Measurements from ENCODE around the gene MRPL4. TPM values are rescaled to one million over a fixed set of nuclear protein-coding genes. Genes with fewer than 3 reads are reported as not detected.

Gene MRPL4
- 140 and 145 TPM in 2 replicates for total RNA-seq

DNA sequence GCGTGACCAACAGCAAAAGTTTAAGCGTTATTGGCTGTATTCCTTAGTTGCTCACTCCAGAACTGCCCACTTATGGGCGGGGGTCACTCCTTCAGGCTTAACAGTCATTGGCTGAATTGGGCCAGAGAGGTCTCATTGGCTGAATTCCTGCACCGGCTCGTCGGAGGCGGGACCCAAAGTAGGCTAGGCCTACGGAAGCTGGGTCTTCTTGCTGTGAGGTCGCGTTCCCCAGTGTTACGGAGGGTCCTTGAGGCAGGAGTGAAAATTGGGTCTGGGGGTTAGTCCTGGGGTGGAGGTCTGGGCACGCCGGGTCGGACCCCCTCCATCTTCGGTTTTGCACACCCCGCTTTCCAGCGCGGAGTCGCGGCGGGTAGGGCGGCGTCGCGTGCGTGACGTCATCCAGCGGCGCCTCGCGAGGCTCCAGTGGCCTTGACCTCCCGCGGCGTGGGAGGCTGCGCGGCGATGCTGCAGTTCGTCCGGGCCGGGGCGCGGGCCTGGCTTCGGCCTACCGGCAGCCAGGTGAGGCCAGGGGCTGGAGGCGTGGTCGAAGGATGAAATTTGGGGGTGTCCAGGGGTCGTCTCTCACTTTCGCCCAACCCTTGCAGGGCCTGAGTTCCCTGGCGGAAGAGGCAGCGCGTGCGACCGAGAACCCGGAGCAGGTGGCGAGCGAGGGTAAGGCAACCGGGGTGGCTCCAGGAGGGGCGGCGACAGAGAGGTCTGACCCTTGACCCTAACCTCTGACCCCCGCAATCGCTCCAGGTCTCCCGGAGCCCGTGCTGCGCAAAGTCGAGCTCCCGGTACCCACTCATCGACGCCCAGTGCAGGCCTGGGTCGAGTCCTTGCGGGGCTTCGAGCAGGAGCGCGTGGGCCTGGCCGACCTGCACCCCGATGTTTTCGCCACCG is at the start of gene MRPL4:
Gene MRPL4, plus strand, starts transcription at position 423 of the 903 bp plus-strand sequence. Its CDS starts 40 bp downstream, at position 463.

DNA sequence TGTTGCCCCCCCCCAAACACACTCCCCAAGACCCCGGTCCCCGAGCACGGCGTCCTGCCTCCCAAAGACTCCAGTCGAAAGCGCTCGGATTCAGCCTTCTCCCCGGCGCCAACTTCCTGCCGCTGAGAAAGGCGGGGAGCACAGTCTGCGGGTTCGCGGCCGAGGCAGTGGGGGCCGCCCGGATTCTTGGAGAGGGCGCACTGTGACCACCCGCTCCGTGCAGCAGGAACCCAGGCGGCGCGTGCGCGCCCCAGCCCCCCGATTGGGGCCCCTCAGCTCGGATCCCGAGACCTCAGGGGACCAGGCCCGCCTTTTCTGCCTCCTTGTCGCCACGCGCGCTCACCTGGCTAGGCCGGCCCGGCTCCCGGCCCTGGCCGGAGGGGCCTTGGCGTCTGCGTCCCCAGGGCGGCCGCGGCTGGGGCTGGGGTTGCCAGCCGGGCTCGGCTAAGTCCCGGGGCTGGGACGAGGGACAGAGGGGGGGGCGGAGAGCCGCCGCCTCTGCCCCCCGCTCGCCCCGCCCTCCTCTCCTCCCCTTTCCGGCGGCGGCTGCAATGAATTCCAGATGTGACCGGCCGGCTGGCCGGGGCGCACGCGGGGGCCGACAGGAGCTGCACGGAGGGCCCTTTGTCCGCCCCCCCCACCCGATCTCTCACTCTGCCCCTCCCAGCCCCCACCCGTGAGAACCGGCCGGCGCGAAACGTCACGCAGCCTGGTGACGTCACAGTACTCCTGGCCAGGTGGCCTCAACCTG is 21.0 kb upstream of the MRPL4 start, which contains the start of gene S1PR2:
Gene S1PR2, minus strand, starts transcription at position 471 of the 751 bp plus-strand sequence. CDS start 6,426 bp downstream, outside the sequence.

DNA sequence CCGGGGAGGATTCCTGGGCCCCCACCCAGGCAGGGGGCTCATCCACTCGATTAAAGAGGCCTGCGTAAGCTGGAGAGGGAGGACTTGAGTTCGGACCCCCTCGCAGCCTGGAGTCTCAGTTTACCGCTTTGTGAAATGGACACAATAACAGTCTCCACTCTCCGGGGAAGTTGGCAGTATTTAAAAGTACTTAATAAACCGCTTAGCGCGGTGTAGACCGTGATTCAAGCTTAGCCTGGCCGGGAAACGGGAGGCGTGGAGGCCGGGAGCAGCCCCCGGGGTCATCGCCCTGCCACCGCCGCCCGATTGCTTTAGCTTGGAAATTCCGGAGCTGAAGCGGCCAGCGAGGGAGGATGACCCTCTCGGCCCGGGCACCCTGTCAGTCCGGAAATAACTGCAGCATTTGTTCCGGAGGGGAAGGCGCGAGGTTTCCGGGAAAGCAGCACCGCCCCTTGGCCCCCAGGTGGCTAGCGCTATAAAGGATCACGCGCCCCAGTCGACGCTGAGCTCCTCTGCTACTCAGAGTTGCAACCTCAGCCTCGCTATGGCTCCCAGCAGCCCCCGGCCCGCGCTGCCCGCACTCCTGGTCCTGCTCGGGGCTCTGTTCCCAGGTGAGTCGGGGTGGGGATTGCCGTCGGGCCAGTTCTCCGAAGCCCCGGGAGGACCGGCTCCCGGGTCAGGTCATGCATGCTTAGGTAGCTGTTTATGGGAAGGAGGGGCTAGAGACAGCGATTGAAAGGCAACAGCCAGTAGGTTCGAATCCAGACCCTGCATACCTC is 18.8 kb downstream of the MRPL4 start, which contains the start of gene ICAM1:
Gene ICAM1, plus strand, starts transcription at position 505 of the 779 bp plus-strand sequence. Its CDS starts 40 bp downstream, at position 545.

DNA sequence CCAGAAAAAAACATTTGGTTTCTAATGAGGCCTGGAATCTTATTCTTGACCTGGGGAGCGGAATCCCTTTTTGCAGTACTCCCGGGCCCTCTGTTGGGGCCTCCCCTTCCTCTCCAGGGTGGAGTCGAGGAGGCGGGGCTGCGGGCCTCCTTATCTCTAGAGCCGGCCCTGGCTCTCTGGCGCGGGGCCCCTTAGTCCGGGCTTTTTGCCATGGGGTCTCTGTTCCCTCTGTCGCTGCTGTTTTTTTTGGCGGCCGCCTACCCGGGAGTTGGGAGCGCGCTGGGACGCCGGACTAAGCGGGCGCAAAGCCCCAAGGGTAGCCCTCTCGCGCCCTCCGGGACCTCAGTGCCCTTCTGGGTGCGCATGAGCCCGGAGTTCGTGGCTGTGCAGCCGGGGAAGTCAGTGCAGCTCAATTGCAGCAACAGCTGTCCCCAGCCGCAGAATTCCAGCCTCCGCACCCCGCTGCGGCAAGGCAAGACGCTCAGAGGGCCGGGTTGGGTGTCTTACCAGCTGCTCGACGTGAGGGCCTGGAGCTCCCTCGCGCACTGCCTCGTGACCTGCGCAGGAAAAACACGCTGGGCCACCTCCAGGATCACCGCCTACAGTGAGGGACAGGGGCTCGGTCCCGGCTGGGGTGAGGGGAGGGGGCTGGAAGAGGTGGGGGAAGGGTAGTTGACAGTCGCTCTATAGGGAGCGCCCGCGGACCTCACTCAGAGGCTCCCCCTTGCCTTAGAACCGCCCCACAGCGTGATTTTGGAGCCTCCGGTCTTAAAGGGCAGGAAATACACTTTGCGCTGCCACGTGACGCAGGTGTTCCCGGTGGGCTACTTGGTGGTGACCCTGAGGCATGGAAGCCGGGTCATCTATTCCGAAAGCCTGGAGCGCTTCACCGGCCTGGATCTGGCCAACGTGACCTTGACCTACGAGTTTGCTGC is 35.1 kb downstream of the MRPL4 start, which contains the start of gene ICAM4:
Gene ICAM4, plus strand, starts transcription at position 153 of the 935 bp plus-strand sequence. Its CDS starts 58 bp downstream, at position 211.

DNA sequence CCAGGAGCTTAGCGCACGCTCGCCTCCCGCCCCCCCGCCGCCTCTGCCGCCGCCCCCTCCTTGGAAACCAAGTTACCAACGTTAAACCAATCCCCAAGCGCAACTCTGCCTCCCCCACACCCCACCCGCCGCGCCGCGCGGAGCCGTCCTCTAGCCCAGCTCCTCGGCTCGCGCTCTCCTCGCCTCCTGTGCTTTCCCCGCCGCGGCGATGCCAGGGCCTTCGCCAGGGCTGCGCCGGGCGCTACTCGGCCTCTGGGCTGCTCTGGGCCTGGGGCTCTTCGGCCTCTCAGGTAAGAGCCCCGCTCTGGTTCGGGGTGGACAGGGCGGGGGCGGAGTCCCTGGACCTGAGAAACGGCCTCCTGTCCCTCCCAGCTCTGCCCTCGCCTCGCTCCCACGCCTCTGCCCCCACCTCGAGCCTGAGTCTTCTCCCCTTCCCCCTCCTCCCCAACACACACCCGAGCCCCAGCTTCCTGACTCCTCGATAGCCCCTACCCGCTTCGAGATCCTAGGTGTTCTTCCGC is 37.9 kb downstream of the MRPL4 start, which contains the start of gene ICAM5:
Gene ICAM5, plus strand, starts transcription at position 117 of the 521 bp plus-strand sequence. Its CDS starts 92 bp downstream, at position 209.

DNA sequence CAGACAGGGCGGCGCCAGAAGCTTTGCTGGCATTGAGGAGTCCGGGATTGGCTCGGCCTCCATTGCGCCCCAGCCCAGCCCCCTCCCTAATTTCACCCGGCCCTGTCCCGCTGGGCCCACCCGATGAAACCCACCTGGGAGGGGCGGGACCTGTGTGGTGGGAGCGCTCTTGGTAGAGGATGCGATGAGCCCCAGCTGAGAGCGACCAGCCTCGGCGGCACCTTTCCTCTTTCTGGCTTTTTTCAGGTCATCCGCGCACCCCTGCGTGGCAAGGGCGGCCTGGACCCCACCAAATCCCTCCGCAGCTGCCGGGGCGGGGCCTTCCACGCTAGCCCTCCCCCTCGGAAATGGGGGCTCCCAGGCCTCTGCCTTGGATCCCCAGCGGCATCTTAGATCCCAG is 57.4 kb downstream of the MRPL4 start, which contains the start of gene ZGLP1:
Gene ZGLP1, minus strand, starts transcription at position 393 of the 400 bp plus-strand sequence.

Other genes with a start within 250 kb of the MRPL4 start
- 0.29 and 0.53 TPM in 2 replicates for gene COL5A3, start 241.7 kb upstream of the MRPL4 start, total RNA-seq
- not detected in 2 replicates for gene RDH8, start 238.7 kb upstream of the MRPL4 start, total RNA-seq
- 12.1 and 15.3 TPM in 2 replicates for gene SHFL, start 165.9 kb upstream of the MRPL4 start, total RNA-seq
- gene ANGPTL6, start 149.5 kb upstream of the MRPL4 start, total RNA-seq, result not detected in 2 replicates
- 26.5 and 30.5 TPM in 2 replicates for gene PPAN, start 145.9 kb upstream of the MRPL4 start, total RNA-seq
- under 0.01 and 4.6 TPM in 2 replicates for gene P2RY11, start 140.5 kb upstream of the MRPL4 start, total RNA-seq
- 299 and 319 TPM in 2 replicates for gene EIF3G, start 132.3 kb upstream of the MRPL4 start, total RNA-seq
- 81.2 and 82.7 TPM in 2 replicates for gene DNMT1, start 57.3 kb upstream of the MRPL4 start, total RNA-seq
- 8.1 and 8.5 TPM in 2 replicates for gene S1PR2, start 20.9 kb upstream of the MRPL4 start, total RNA-seq
- gene ICAM1, start 18.9 kb downstream of the MRPL4 start, total RNA-seq, result 45.0 and 59.4 TPM in 2 replicates
- gene ICAM4, start 34.7 kb downstream of the MRPL4 start, total RNA-seq, result 1.6 and 4.0 TPM in 2 replicates
- 4.3 and 8.4 TPM in 2 replicates for gene ICAM5, start 37.7 kb downstream of the MRPL4 start, total RNA-seq
- 0.53 and 0.58 TPM in 2 replicates for gene ZGLP1, start 57.6 kb downstream of the MRPL4 start, total RNA-seq
- gene FDX2, start 63.8 kb downstream of the MRPL4 start, total RNA-seq, result 31.7 and 53.9 TPM in 2 replicates
- gene RAVER1, start 81.3 kb downstream of the MRPL4 start, total RNA-seq, result 22.0 and 23.4 TPM in 2 replicates
- 12.1 and 33.2 TPM in 2 replicates for gene ICAM3, start 87.4 kb downstream of the MRPL4 start, total RNA-seq
- gene TYK2, start 128.4 kb downstream of the MRPL4 start, total RNA-seq, result 96.1 and 133 TPM in 2 replicates
- 278 and 292 TPM in 2 replicates for gene CDC37, start 151.3 kb downstream of the MRPL4 start, total RNA-seq
- 4.3 and 5.8 TPM in 2 replicates for gene PDE4A, start 168.3 kb downstream of the MRPL4 start, total RNA-seq

Measured in myometrial cell (primary cell).